ENCODE data around the gene SORL1. TPM values are rescaled to one million over a fixed set of nuclear protein-coding genes. Genes with fewer than 3 reads are reported as not detected.
"Not testable (repeated sequence)": the region's sequence is repeated elsewhere in the genome, so short reads cannot be mapped to it uniquely, and the experiment has no call there.

The SORL1 gene
- total RNA-seq, 2 experiments from 2014 or later = 66.8 to 67.2 TPM

DNA sequence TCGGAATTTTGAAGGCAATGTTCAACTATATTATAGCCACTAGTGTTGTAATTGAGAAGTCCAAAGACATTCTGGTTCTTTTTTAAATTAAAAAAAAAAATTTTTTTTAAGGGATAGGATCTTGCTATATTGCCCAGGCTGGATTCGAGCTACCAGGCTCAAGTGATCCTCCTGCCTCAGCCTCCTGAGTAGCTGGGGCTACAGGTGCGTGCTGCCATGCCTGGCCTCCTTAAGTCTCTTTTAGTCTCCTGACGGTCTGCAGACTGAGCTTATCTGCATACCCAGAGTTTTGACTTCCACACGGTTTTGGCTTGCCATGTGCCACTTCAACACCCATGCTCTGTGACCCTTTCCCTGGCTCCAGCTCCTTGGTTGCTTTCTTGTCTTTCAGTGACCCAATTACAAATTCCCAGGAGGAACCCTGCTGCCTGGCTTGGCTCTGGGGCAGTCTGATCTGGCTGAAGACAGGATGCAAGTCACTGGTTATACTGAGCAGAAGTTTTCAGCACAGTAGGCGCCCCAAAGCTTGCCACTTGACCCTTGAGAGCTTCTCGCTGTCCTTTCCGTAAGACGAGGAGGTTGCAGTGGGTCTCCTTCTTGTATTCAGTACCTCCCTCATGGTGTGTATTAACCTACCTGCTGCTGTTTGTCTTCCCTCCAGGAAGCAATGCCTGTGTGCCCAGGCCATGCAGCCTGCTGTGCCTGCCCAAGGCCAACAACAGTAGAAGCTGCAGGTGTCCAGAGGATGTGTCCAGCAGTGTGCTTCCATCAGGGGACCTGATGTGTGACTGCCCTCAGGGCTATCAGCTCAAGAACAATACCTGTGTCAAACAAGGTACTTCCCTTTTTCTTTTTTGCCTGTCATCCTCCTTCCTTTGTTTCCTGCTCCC is 114.4 kb downstream of the SORL1 start:
- no peak overlapping the region for H3K4me3 Mint-ChIP-seq
- H3K27me3 Mint-ChIP-seq (ENCODE audit: low read depth) = no peaks in the 10 kb centered on the region
- peaks cover 33% of the 10 kb centered on the region for H3K4me1 Mint-ChIP-seq (ENCODE audit: low read depth)
- no peak for DNase-seq
- H3K36me3 Mint-ChIP-seq (ENCODE audit: low read depth) = peaks cover 30% of the 10 kb centered on the region
- H3K27ac Mint-ChIP-seq = no peak overlapping the region
- intact Hi-C loops (cut with micrococcal nuclease) = no loop called here
- CTCF ChIA-PET = interaction anchor here (0.6 to 1.5 kb wide), 2 partner anchors 9 to 25 kb away, joined by 3 to 4 read pairs; no protein-coding TSS in a partner anchor
- H3K9me3 Mint-ChIP-seq = no peaks in the 10 kb centered on the region

DNA sequence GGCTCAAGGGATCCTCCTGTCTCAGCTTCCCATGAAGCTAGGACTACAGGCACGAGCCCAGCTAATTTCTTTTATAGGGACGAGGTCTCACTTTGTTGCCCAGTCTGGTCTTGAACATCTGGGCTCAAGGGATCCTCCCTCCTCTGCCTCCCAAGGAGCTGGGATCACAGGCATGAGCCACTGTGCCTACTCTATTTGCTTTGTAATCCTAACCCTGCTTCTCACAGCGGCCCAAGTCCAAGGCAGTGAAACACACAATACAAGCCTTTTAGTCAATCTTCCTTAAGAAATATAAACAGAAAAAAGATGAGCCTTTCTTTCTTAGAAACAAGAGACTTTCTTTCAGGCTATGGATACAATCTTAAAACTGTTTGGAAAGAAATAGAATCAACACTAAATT is 115.9 kb downstream of the SORL1 start:
- H3K4me3 Mint-ChIP-seq = no peak overlapping the region
- CTCF ChIA-PET = no interaction called here

DNA sequence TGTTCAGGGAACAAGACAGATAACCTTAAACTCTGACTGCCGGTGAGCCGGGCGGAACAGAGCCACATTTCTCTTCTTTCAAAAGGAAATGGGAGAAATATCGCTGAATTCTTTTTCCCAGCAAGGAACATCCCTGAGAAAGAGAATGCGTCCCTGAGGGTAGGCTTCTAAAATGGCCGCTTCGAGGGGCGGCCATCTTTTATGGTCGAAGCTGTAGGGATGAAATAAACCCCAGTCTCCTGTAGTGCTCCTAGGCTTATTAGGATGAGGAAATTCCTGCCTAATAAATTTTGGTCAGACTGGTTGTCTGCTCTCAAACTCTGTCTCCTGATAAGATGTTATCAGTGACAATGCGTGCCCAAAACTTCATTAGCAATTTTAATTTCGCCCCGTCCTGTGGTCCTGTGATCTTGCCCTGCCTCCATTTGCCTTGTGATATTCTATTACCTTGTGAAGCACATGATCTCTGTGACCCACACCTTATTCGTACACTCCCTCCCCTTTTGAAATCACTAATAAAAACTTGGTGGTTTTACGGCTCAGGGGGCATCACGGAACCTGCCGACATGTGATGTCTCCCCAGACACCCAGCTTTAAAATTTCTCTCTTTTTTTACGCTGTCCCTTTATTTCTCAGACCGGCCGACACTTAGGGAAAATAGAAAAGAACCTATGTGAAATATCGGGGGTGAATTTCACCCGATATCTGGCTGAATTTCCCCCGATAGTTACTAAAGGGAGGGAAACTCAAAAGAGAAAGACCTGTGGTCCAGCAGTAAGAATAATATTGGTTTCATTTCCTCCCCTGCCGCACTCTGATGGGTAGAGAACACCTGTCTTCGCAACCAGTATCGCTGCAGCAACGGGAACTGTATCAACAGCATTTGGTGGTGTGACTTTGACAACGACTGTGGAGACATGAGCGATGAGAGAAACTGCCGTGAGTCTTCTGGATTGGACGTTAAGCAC is 117.5 kb downstream of the SORL1 start:
- peaks cover 32% of the 10 kb centered on the region for H3K36me3 Mint-ChIP-seq (ENCODE audit: low read depth)
- H3K27me3 Mint-ChIP-seq (ENCODE audit: low read depth); DNase-seq; H3K9me3 Mint-ChIP-seq; H3K4me1 Mint-ChIP-seq (ENCODE audit: low read depth); H3K4me3 Mint-ChIP-seq; H3K27ac Mint-ChIP-seq; intact Hi-C loops (cut with micrococcal nuclease); CTCF ChIA-PET: not testable (repeated sequence)

More for the DNA sequence above, 115.9 kb downstream of the SORL1 start:
- Mint-ChIP-seq H3K27ac (no peak overlapping the region), H3K36me3 (ENCODE audit: low read depth) (peaks cover 28% of the 10 kb centered on the region), H3K4me1 (ENCODE audit: low read depth) (peaks cover 19% of the 10 kb centered on the region), H3K9me3 (no peaks in the 10 kb centered on the region), H3K27me3 (ENCODE audit: low read depth) (no peaks in the 10 kb centered on the region)
- DNase-seq = no peak
- intact Hi-C loops (cut with micrococcal nuclease) = no loop called here

DNA sequence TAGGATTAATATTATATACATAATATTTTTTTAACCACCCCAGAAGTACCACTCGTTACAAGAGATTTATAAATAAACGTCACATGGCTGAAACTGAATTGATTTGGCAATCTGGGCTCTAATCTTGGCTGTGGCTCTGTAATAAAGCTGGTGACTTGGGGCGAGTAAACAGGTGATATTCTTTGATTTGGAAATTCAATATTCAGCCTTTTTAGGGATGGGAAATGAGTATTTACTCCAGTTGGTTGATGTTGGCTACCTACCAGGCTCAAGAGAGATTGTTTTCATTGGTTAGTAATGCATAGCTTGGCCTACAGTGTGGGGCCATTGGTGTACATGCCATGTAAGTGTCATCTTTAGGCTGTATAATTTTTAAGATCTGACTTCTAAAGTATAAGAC is 118.3 kb downstream of the SORL1 start:
- peaks cover 33% of the 10 kb centered on the region for H3K36me3 Mint-ChIP-seq (ENCODE audit: low read depth)
- intact Hi-C loops (cut with micrococcal nuclease) = no loop called here
- peaks cover 10% of the 10 kb centered on the region for H3K4me1 Mint-ChIP-seq (ENCODE audit: low read depth)
- H3K27me3 Mint-ChIP-seq (ENCODE audit: low read depth) = no peaks in the 10 kb centered on the region
- no peak for DNase-seq
- CTCF ChIA-PET = no interaction called here
- H3K27ac Mint-ChIP-seq = no peak overlapping the region
- H3K9me3 Mint-ChIP-seq = no peaks in the 10 kb centered on the region
- H3K4me3 Mint-ChIP-seq = no peak overlapping the region

DNA sequence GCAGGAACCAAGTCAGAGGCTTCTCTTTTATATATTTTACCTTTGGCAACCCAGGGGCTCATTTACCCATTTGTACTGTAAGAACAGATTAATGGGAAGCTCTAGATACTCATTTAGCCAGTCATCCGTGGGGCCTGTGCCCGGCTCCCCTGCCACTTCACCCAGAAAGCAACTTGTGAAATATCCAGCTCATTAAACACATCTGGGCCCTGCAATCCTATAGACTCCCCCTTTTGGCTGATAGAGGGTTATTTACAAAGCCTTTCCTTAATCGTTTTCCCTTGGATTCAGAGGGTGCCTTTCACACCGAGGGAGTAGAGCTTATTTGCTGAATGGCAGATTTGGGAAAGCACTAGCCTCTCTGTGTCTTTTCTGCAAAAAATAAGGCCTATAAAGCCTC is 119.4 kb downstream of the SORL1 start:
- no peak for DNase-seq
- Mint-ChIP-seq H3K4me3 (no peak overlapping the region), H3K4me1 (ENCODE audit: low read depth) (peaks cover 18% of the 10 kb centered on the region), H3K36me3 (ENCODE audit: low read depth) (peaks cover 37% of the 10 kb centered on the region), H3K27ac (no peak overlapping the region), H3K9me3 (no peaks in the 10 kb centered on the region), H3K27me3 (ENCODE audit: low read depth) (no peaks in the 10 kb centered on the region)
- CTCF ChIA-PET = interaction anchor here (0.7 to 1.3 kb wide), 3 partner anchors 8 to 252 kb away, joined by 3 to 4 read pairs (median 4); no protein-coding TSS in a partner anchor
- intact Hi-C loops (cut with micrococcal nuclease) = no loop called here

DNA sequence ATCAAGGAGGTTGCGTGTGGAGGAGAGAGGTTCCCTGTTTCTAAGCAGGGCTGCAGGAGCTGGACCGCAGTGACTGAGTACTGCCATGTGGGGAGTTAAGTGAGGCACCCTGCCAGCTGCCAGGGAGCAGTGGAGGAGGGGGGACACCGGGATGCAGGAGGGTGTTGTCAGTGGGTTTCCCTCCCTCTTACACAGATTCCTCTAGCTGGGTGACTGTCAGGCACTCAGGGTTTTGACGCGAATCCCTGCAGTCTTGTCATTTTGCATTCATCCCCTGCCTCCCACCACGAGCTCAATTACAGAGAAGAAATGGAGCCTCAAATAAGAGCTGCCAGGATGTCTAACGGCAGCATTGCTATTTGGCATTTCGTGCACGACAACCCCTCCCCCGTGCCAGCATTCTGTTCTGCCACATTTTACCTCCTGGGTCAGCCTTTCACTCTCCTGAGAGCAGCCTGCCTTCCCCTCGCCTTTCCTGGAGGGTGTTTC is 120.5 kb downstream of the SORL1 start:
- intact Hi-C loops (cut with micrococcal nuclease) = no loop called here
- H3K4me3 Mint-ChIP-seq = no peak overlapping the region
- CTCF ChIA-PET = interaction anchor here (1.1 kb wide), 1 partner anchor 318 kb away, joined by 4 read pairs; no protein-coding TSS in a partner anchor
- H3K36me3 Mint-ChIP-seq (ENCODE audit: low read depth) = peaks cover 37% of the 10 kb centered on the region
- H3K4me1 Mint-ChIP-seq (ENCODE audit: low read depth) = peaks cover 16% of the 10 kb centered on the region
- H3K27me3 Mint-ChIP-seq (ENCODE audit: low read depth) = no peaks in the 10 kb centered on the region
- H3K27ac Mint-ChIP-seq = peak overlapping the region; percentile 28
- H3K9me3 Mint-ChIP-seq = no peaks in the 10 kb centered on the region
- no peak for DNase-seq

DNA sequence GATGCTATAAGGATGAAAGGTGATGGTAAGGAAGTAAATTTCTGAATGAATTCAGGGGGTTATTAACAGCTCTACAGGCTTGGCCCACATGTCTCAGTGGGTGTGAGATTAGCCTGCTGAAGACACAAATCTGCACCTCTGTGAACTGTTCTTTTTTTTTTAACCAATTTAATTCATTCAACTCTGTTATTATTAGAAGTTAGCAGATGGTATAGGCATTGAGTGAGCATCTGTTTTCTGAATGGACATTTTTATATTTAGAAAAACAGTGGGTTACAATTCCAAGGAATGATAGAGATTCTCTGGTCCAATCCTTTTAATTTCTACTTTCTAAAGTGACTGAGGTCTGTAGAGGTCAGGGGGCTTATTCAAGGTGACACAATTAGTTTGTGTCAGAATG is 122.7 kb downstream of the SORL1 start:
- CTCF ChIA-PET = no interaction called here
- no peak for DNase-seq
- Mint-ChIP-seq H3K27me3 (ENCODE audit: low read depth) (no peaks in the 10 kb centered on the region), H3K36me3 (ENCODE audit: low read depth) (peaks cover 51% of the 10 kb centered on the region), H3K9me3 (peaks cover under 1% of the 10 kb centered on the region), H3K4me3 (no peak overlapping the region), H3K27ac (no peak overlapping the region), H3K4me1 (ENCODE audit: low read depth) (peaks cover 16% of the 10 kb centered on the region)
- intact Hi-C loops (cut with micrococcal nuclease) = no loop called here

DNA sequence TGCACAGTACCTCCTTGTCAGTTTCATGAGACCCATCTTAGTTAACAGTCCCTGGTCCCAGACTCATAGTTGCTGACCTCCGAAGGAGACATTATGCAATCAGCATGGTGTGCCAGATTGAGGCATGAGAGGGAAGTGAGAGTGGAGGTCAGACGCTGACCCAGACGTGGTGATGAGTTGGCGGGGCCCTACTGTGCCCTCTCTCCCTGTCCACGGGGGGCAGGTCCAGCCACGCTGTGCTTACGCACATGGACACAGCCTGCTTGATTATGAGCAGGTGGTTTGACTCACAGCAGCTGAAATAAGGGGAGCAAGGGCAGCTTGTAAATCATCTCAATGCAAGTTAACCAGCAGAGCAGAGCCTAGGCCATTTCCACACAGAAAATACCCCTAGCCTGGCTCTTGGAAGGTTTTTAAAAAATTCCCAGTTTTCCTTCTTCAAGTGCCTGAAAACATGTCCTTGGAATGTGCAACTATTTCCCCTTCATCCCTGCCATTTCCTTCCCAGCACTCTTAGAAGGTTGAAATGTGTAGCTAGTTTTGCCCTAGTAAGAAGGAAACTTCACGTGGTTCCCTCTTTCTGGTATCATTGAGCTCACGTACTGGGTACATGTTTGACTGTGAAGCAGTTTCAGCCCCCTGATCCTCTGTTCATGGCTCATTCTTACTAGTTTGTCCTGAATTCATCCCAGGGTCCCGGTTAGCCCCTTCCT is 123.3 kb downstream of the SORL1 start:
- intact Hi-C loops (cut with micrococcal nuclease) = no loop called here
- peaks cover 16% of the 10 kb centered on the region for H3K4me1 Mint-ChIP-seq (ENCODE audit: low read depth)
- CTCF ChIA-PET = no interaction called here
- no peaks in the 10 kb centered on the region for H3K27me3 Mint-ChIP-seq (ENCODE audit: low read depth)
- peak; percentile 22 for DNase-seq
- H3K9me3 Mint-ChIP-seq = peaks cover 4% of the 10 kb centered on the region
- H3K4me3 Mint-ChIP-seq = no peak overlapping the region
- H3K27ac Mint-ChIP-seq = peak overlapping the region; percentile 3
- H3K36me3 Mint-ChIP-seq (ENCODE audit: low read depth) = peaks cover 57% of the 10 kb centered on the region

DNA sequence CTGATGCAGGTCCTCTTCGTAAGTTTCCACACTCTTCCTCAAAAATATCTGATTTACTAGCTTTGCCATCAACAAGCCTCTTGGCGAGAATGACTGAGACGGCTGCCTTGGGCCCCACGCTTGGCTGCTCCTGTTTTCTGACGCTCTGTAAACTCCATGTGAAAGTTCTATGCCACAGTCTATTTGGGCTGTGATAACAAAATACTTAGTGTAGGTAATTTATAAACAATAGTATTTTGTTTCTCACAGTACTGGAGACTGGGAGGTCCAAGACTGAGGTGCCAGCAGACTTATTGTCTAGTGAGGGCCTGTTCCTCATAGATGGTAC is 123.8 kb downstream of the SORL1 start:
- Mint-ChIP-seq H3K9me3 (peaks cover 4% of the 10 kb centered on the region), H3K27me3 (ENCODE audit: low read depth) (no peaks in the 10 kb centered on the region)

DNA sequence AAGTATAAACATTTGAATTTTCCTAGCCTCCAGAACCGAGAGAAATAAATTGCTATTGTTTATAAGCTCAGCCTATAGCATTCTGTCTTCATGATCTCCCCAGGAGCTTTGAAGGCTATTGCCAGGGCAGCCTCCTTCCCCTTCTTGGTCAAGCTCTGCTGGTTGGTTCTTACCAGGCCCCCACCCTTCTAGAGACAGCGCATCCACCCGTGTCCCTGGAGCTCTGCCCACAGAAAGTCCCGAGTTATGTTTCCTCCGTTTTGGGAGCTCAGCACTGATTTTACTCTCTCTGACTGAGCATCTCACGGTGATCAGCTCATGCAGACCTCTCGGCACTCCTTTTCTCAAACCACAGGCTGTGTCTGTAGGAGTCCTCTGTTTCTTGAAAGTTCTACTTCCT is 124.4 kb downstream of the SORL1 start:
- peaks cover 62% of the 10 kb centered on the region for H3K36me3 Mint-ChIP-seq (ENCODE audit: low read depth)
- peaks cover 24% of the 10 kb centered on the region for H3K4me1 Mint-ChIP-seq (ENCODE audit: low read depth)
- no peaks in the 10 kb centered on the region for H3K27me3 Mint-ChIP-seq (ENCODE audit: low read depth)
- H3K27ac Mint-ChIP-seq = no peak overlapping the region
- no peak for DNase-seq
- CTCF ChIA-PET = interaction anchor here (0.5 kb wide), 1 partner anchor 41 kb away, joined by 3 read pairs; no protein-coding TSS in a partner anchor
- H3K4me3 Mint-ChIP-seq = no peak overlapping the region
- intact Hi-C loops (cut with micrococcal nuclease) = no loop called here
- H3K9me3 Mint-ChIP-seq = peaks cover 4% of the 10 kb centered on the region

More for the DNA sequence above, 123.8 kb downstream of the SORL1 start:
- intact Hi-C loops (cut with micrococcal nuclease) = no loop called here
- CTCF ChIA-PET = interaction anchor here (0.5 kb wide), 1 partner anchor 41 kb away, joined by 3 read pairs; no protein-coding TSS in a partner anchor
- no peak overlapping the region for H3K4me3 Mint-ChIP-seq
- H3K36me3 Mint-ChIP-seq (ENCODE audit: low read depth) = peaks cover 60% of the 10 kb centered on the region
- DNase-seq = no peak
- H3K4me1 Mint-ChIP-seq (ENCODE audit: low read depth) = peaks cover 19% of the 10 kb centered on the region
- peak overlapping the region; percentile 3 for H3K27ac Mint-ChIP-seq

DNA sequence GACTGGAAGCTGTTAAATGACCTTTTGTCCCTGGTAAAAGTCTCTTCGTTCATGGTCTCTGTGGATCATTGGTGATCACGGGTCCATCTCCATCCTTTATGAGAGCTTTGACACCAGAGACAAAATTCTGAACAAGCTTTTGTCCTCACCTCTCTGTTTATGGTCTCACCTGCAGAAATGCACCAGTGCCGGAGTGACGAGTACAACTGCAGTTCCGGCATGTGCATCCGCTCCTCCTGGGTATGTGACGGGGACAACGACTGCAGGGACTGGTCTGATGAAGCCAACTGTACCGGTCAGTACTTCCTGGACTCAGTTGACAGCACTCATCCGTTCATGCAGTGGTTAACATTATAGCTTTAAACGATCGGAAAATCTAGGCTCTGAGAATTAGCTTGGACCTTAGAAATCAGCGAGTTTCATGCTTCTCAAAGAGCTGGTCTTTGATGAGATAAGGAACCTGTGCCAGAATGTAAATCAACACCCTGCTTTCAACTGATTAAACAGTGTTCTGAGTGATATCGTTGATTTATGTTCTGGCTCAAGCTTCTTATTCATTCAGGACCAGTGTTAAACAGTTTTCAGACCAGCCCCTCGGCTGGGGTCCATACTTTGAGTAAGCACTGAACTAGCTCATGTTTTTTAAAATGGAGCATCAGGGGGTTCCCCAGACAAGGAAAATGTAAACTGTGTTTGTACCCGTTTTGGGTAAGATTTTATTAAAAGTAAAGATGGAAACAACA is 125.2 kb downstream of the SORL1 start:
- peaks cover 59% of the 10 kb centered on the region for H3K36me3 Mint-ChIP-seq (ENCODE audit: low read depth)
- H3K9me3 Mint-ChIP-seq = peaks cover 4% of the 10 kb centered on the region

More for the DNA sequence above, 125.2 kb downstream of the SORL1 start:
- no peaks in the 10 kb centered on the region for H3K27me3 Mint-ChIP-seq (ENCODE audit: low read depth)
- H3K4me1 Mint-ChIP-seq (ENCODE audit: low read depth) = peaks cover 31% of the 10 kb centered on the region
- no peak overlapping the region for H3K27ac Mint-ChIP-seq
- intact Hi-C loops (cut with micrococcal nuclease) = no loop called here
- CTCF ChIA-PET = interaction anchor here (0.6 to 0.9 kb wide), 2 partner anchors 15 to 97 kb away, joined by 3 read pairs; no protein-coding TSS in a partner anchor
- H3K4me3 Mint-ChIP-seq = no peak overlapping the region
- no peak for DNase-seq
